Parathyroid adenoma (tissue), 2 donors: ENCODE data around the gene SLC35C1.

ENCODE experiments used
- H2AFZ ChIP-seq: fragments of 300-600 bp; sonication (generic); one replicate; pipeline ENCODE4 v1.7.0; 2017; ENCODE audit warnings: antibody characterized with exemption, mild to moderate bottlenecking
- H3K27ac ChIP-seq: fragments of 300-600 bp; sonication (generic); one replicate; pipeline ENCODE4 v1.7.0; 2017
- H3K27me3 ChIP-seq: fragments of 300-600 bp; sonication (generic); one replicate; pipeline ENCODE4 v1.7.0; 2017; ENCODE audit warnings: low read length; ENCODE audit not compliant: control insufficient read depth, insufficient read depth
- H3K36me3 ChIP-seq: fragments of 300-600 bp; sonication (generic); one replicate; pipeline ENCODE4 v1.7.0; 2017; ENCODE audit warnings: low read length; ENCODE audit not compliant: control insufficient read depth, insufficient read depth
- H3K4me1 ChIP-seq: fragments of 300-600 bp; sonication (generic); one replicate; pipeline ENCODE4 v1.7.0; 2017; ENCODE audit warnings: control low read depth
- H3K4me2 ChIP-seq: fragments of 300-600 bp; sonication (generic); one replicate; pipeline ENCODE4 v1.7.0; 2017; ENCODE audit warnings: low read length
- H3K4me3 ChIP-seq: fragments of 300-600 bp; sonication (generic); one replicate; pipeline ENCODE4 v1.7.0; 2017; ENCODE audit warnings: low read depth, low read length
- H3K79me2 ChIP-seq: fragments of 300-600 bp; sonication (generic); one replicate; pipeline ENCODE4 v1.7.0; 2017; ENCODE audit warnings: control low read depth
- H3K9ac ChIP-seq: fragments of 300-600 bp; sonication (generic); one replicate; pipeline ENCODE4 v1.7.0; 2017; ENCODE audit warnings: mild to moderate bottlenecking
- H3K9me3 ChIP-seq: fragments of 300-600 bp; sonication (generic); one replicate; pipeline ENCODE4 v1.7.0; 2017; ENCODE audit warnings: low read length; ENCODE audit not compliant: control insufficient read depth
- TF ChIP-seq, protein P1 (sequence below): fragments of 300-600 bp; sonication (generic); IDR thresholded peaks from one replicate; pipeline ENCODE4 v1.7.0; 2017; ENCODE audit warnings: antibody characterized with exemption, mild to moderate bottlenecking
- donor health status: primary hyperparathyroidism.

Gene SLC35C1

DNA sequence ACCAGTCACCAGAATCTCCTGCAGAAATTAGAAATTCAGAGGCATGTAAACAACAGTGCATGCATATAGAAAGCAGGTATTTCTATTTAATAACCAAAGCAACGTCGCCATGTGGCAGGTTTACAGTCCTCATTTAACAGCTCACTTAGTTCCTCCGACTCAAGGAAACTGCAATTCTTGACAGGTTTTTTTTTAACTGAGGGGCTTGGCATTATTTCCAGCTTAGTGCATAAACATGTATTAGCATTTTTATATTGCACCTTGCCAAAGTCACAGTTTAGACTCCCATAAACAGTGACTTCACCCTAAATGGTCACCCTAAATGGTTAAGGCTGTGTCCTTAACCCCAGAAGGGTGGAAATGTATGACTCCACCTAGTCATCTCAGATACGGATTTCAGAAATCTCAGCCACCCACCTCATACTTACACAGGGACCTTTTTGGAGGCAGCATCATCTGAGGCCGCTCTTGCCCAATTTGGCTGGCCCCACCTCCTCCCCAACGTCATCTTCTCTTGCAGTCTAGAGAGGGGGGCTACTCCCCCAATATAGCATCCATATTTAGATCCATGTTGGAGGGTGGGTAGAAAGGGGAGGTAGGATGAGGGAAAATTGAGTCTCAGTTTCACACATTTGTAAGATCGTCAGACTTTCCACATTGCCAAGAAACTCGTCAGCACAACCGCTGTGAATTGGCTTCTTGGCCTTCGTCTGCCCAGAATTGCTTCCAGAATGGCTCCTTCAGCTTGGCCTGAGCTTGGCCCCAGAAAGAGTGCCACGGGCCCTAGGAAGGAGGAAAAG is 31.8 kb upstream of the SLC35C1 start:
- H3K9ac ChIP-seq = no peak overlapping the region
- no peak overlapping the region for H3K27ac ChIP-seq
- TF ChIP-seq, protein P1, sequence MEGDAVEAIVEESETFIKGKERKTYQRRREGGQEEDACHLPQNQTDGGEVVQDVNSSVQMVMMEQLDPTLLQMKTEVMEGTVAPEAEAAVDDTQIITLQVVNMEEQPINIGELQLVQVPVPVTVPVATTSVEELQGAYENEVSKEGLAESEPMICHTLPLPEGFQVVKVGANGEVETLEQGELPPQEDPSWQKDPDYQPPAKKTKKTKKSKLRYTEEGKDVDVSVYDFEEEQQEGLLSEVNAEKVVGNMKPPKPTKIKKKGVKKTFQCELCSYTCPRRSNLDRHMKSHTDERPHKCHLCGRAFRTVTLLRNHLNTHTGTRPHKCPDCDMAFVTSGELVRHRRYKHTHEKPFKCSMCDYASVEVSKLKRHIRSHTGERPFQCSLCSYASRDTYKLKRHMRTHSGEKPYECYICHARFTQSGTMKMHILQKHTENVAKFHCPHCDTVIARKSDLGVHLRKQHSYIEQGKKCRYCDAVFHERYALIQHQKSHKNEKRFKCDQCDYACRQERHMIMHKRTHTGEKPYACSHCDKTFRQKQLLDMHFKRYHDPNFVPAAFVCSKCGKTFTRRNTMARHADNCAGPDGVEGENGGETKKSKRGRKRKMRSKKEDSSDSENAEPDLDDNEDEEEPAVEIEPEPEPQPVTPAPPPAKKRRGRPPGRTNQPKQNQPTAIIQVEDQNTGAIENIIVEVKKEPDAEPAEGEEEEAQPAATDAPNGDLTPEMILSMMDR = no peak
- no peak overlapping the region for H3K4me2 ChIP-seq
- H3K36me3 ChIP-seq = no peaks in the 10 kb centered on the region
- no peaks in the 10 kb centered on the region for H3K4me1 ChIP-seq
- H3K4me3 ChIP-seq = no peak overlapping the region
- no peaks in the 10 kb centered on the region for H3K27me3 ChIP-seq
- no peaks in the 10 kb centered on the region for H3K79me2 ChIP-seq
- no peak overlapping the region for H2AFZ ChIP-seq
- H3K9me3 ChIP-seq = no peaks in the 10 kb centered on the region

DNA sequence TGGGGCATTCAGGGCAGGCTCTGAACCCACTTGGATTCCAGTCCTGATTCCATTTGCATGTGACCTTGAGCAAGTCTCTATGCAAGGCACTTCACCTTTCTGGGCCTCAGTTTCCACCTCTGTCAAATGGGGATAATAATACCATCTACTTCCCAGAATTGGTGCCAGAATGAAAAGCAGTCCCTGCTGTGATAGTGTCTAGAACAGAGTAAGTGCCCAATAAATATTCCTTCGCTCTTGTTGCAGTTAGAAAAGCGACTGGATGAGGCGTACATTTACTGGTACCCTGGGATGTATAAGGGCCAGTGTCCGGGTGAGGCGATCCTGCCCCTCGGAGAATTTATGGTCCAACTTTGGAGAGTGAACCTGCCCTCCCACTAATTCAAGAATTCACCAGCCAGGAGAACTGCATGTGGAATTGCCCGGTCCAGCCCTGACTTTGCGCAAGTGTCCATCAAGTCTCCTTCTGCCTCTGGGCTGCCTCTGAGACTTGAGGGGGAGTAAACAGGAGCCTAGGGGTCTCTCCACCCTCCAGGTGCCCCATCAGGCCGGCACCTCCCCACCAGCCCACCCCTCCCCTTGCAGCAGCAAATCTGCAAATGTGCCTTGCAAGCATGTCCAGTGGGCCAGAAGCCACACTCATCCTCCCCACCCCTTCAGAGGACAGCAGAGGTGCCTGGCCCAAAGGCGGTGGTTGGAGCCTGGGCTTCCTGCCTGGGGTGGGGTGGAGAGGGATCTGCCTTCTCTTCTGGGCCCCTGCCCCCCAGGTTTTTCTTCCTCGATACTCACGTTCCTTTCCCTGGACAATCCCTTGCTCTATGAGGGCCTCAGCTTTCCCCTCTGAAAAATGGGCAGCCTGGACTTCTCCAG is 30.9 kb upstream of the SLC35C1 start:
- no peaks in the 10 kb centered on the region for H3K27me3 ChIP-seq
- H3K4me2 ChIP-seq = no peak overlapping the region
- no peaks in the 10 kb centered on the region for H3K79me2 ChIP-seq
- H3K4me1 ChIP-seq = no peaks in the 10 kb centered on the region
- no peaks in the 10 kb centered on the region for H3K9me3 ChIP-seq
- H3K27ac ChIP-seq = no peak overlapping the region
- TF ChIP-seq, protein P1 = no peak
- H2AFZ ChIP-seq = no peak overlapping the region
- H3K9ac ChIP-seq = no peak overlapping the region
- H3K36me3 ChIP-seq = no peaks in the 10 kb centered on the region
- no peak overlapping the region for H3K4me3 ChIP-seq

DNA sequence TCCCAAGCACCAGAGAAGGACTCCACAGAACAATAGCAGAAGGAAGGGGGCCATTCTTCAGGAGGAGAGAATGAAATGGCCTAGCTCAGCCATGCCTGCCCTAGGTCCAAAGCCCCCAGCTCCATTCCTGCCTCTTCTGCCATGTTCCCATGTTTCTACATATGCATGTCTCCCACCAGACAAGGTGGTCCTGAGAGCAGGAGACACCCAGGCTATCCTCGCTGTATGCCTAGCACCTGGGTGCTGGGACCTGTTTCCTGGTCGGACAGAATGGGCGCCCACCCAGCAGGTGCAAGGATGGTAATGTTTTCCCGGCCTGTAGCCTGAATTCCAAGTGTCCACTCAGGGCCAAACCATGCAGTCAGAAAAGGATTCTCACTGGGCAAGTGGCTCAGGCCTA is 30.2 kb upstream of the SLC35C1 start:
- Histone ChIP-seq H3K36me3 (no peaks in the 10 kb centered on the region), H3K27ac (no peak overlapping the region), H2AFZ (no peak overlapping the region), H3K4me2 (no peak overlapping the region), H3K4me1 (no peaks in the 10 kb centered on the region), H3K27me3 (no peaks in the 10 kb centered on the region), H3K79me2 (no peaks in the 10 kb centered on the region), H3K9ac (no peak overlapping the region), H3K4me3 (no peak overlapping the region), H3K9me3 (no peaks in the 10 kb centered on the region)
- TF ChIP-seq, protein P1 = no peak

DNA sequence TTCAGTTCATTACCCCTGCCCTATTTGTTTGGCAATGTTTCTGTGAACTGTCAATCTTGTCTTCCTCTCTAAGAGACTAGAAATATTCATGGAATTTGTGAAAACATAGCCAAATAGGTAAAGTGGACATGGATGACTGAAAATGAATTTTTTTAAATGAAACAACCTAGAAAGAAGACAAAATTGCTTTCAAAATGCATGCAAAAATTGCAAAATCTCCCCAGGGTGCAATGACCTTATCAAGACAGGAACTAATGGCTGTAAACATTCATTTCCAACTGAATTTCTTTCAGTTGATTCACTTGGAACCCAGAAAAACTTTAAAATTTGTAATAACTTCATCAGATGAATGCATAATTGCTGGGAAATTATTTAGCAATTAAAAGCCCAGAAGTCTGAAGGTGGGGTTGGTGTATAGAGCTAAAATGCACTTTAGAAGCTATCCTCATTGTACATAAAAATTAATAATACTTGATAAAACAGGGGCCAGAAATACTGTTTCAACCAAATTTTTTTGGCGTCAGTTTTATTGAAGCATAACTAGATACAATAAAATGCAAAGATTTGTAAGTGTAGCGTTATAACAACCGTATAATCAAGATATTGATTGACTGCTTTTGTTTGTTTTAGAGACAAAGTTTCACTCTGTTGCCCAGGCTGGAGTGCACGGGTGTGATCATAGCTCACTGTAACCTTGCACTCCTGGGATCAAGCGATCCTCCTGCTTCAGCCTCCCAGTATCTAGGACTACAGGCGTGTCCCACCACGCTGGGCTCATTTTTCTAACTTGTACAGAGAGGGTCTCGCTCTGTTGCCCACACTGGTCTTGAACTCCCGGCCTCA is 27.6 kb upstream of the SLC35C1 start:
- H3K36me3 ChIP-seq = no peaks in the 10 kb centered on the region
- no peaks in the 10 kb centered on the region for H3K9me3 ChIP-seq
- no peak overlapping the region for H3K4me2 ChIP-seq
- H3K4me1 ChIP-seq = no peaks in the 10 kb centered on the region
- no peak overlapping the region for H3K9ac ChIP-seq
- TF ChIP-seq, protein P1 = no peak
- H3K79me2 ChIP-seq = no peaks in the 10 kb centered on the region
- H2AFZ ChIP-seq = no peak overlapping the region
- H3K27ac ChIP-seq = no peak overlapping the region
- no peak overlapping the region for H3K4me3 ChIP-seq
- H3K27me3 ChIP-seq = no peaks in the 10 kb centered on the region
